ENCODE measurements around the gene RNU2-1. TPM values are rescaled to one million over a fixed set of nuclear protein-coding genes. Genes with fewer than 3 reads are reported as not detected.

The RNU2-1 gene
- total and polyA plus RNA-seq, 2 of the 13 experiments (the other 11 are each of a cell fraction or from before 2014, with no cell fraction given), result not detected

DNA sequence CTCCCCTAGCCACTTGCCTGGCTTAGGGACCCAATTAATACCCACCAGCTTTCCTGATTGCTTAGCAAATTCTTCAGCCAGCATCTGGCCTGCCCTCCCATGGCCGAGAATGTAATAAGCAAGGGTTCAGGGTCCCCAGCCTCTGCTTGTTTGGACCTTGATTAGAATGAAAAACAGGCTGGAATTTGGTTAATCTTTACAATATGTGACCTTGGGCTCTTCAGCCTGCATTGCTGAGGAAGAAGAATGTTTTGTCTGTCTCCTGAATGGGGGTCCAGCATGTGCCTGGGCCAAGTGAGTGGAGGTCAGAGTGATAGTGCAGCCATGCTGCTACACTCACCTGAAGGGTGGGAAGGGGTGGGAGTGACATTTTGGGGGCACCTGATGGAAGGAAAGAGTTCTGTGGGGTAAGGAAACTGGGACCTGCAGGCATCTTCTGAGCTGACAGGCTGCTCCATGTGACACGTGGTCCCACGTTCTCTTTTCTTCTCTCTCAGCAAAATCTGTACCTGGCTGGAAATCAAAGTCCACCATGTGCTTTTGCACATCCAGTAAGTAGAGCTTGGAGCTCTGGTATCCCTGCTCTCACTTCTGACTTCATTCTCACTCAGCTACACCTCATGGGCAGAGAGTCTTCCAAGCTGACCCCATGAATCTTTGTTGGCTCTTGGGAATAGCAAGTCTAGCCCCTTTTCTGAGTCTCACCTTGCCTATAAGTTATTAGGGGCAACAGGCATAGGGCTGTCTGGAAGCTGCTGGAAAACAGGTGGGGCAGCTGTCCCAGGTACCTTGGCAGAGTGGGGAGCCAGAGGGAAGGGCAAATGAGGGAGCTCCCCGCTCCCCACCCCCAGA lies 16.8 kb downstream of the RNU2-1 start (continued):
- no peak for TF ChIP-seq ZNF773 (CRISPR knock-in tag; IDR thresholded peaks at IDR 0.05; ENCODE audit: borderline replicate concordance)
- peak; percentile 86; the same call in 1 of the 2 replicates for TF ChIP-seq SNAPC4 (CRISPR knock-in tag; IDR thresholded peaks at IDR 0.05)
- TF ChIP-seq, protein P1, sequence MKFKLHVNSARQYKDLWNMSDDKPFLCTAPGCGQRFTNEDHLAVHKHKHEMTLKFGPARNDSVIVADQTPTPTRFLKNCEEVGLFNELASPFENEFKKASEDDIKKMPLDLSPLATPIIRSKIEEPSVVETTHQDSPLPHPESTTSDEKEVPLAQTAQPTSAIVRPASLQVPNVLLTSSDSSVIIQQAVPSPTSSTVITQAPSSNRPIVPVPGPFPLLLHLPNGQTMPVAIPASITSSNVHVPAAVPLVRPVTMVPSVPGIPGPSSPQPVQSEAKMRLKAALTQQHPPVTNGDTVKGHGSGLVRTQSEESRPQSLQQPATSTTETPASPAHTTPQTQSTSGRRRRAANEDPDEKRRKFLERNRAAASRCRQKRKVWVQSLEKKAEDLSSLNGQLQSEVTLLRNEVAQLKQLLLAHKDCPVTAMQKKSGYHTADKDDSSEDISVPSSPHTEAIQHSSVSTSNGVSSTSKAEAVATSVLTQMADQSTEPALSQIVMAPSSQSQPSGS (CRISPR knock-in tag; IDR thresholded peaks at IDR 0.05), result peak; percentile 84
- TF ChIP-seq, protein P2, sequence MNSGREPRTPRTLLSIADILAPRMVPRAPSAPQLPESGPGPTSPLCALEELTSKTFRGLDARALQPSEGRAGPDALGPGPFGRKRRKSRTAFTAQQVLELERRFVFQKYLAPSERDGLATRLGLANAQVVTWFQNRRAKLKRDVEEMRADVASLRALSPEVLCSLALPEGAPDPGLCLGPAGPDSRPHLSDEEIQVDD (CRISPR knock-in tag; IDR thresholded peaks at IDR 0.05; ENCODE audit: borderline replicate concordance), result peak; percentile 45; the same call in 1 of the 2 replicates
- TF ChIP-seq ZSCAN30 (CRISPR knock-in tag; IDR thresholded peaks at IDR 0.05), result no peak; the same call in none of the 2 replicates
- TF ChIP-seq ZNF652 (CRISPR knock-in tag; IDR thresholded peaks at IDR 0.05; ENCODE audit: borderline replicate concordance, low read depth), result no peak; the same call in 1 of the 2 replicates
- TF ChIP-seq NFE2 (CRISPR knock-in tag; IDR thresholded peaks at IDR 0.05), result no peak
- TF ChIP-seq ARID5B (CRISPR knock-in tag; IDR thresholded peaks at IDR 0.05), result peak; percentile 88
- TF ChIP-seq, protein P3, sequence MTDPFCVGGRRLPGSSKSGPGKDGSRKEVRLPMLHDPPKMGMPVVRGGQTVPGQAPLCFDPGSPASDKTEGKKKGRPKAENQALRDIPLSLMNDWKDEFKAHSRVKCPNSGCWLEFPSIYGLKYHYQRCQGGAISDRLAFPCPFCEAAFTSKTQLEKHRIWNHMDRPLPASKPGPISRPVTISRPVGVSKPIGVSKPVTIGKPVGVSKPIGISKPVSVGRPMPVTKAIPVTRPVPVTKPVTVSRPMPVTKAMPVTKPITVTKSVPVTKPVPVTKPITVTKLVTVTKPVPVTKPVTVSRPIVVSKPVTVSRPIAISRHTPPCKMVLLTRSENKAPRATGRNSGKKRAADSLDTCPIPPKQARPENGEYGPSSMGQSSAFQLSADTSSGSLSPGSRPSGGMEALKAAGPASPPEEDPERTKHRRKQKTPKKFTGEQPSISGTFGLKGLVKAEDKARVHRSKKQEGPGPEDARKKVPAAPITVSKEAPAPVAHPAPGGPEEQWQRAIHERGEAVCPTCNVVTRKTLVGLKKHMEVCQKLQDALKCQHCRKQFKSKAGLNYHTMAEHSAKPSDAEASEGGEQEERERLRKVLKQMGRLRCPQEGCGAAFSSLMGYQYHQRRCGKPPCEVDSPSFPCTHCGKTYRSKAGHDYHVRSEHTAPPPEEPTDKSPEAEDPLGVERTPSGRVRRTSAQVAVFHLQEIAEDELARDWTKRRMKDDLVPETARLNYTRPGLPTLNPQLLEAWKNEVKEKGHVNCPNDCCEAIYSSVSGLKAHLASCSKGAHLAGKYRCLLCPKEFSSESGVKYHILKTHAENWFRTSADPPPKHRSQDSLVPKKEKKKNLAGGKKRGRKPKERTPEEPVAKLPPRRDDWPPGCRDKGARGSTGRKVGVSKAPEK (CRISPR knock-in tag; IDR thresholded peaks at IDR 0.05; ENCODE audit: borderline replicate concordance), result peak; percentile 56; the same call in 1 of the 2 replicates
- no peak for TF ChIP-seq HMGA1 (CRISPR knock-in tag; conservative IDR thresholded peaks at IDR 0.05)
- no peak for TF ChIP-seq ZNF512 (CRISPR knock-in tag; IDR thresholded peaks at IDR 0.05)
